Urothelium cell line (cell line): ENCODE results near the gene RPL14.
A peak's percentile ranks its signal among the peaks of the same experiment; 100 is the strongest.
"Not testable (repeated sequence)": the region's sequence is repeated elsewhere in the genome, so short reads cannot be mapped to it uniquely, and the experiment has no call there.

Experiments
- DNase-seq: peaks from one replicate; pipeline ENCODE4 v3.0.0; 2011; ENCODE audit warnings: low spot score, mixed read lengths
- FAIRE-seq: peaks from 2 replicates; lab custom pipeline; 2011; peaks lifted over from hg19 to GRCh38; lab: Jason Lieb, UNC

The RPL14 gene

GRCh38 chr3:40456940-40457823, at the start of gene RPL14:
TSS of gene RPL14 (plus strand) at chr3:40457339. CDS start at chr3:40457472, 133 bp downstream.
- FAIRE-seq, result peak; percentile 89

GRCh38 chr3:40407611-40408010, 49.5 kb upstream of the RPL14 start:
- no peak for DNase-seq
- no peak for FAIRE-seq

More at GRCh38 chr3:40456940-40457823, at the start of gene RPL14:
- peak; percentile 95 for DNase-seq

GRCh38 chr3:40414270-40414669, 42.9 kb upstream of the RPL14 start:
- DNase-seq (no peak), FAIRE-seq (no peak)

GRCh38 chr3:40417845-40418543, 39.1 kb upstream of the RPL14 start:
- FAIRE-seq (no peak), DNase-seq (no peak)

- DNase-seq, result no peak
- no peak for FAIRE-seq
Observed at GRCh38 chr3:40422861-40423260, 34.3 kb upstream of the RPL14 start.

GRCh38 chr3:40427045-40427669, 30.0 kb upstream of the RPL14 start:
- DNase-seq (no peak), FAIRE-seq (no peak)

- DNase-seq (no peak), FAIRE-seq (no peak)
Observed at GRCh38 chr3:40432793-40433192, 24.3 kb upstream of the RPL14 start.

- no peak for FAIRE-seq
Observed at GRCh38 chr3:40437889-40438288, 19.2 kb upstream of the RPL14 start.

GRCh38 chr3:40445062-40445461, 12.1 kb upstream of the RPL14 start:
- no peak for FAIRE-seq
- DNase-seq, result no peak

More at GRCh38 chr3:40437889-40438288, 19.2 kb upstream of the RPL14 start:
- no peak for DNase-seq

GRCh38 chr3:40445880-40446279, 11.3 kb upstream of the RPL14 start:
- DNase-seq, result no peak
- no peak for FAIRE-seq

- DNase-seq (no peak), FAIRE-seq (no peak)
Observed at GRCh38 chr3:40450438-40450837, 6.7 kb upstream of the RPL14 start.

- DNase-seq (no peak), FAIRE-seq (no peak)
Observed at GRCh38 chr3:40451551-40451950, 5.6 kb upstream of the RPL14 start.

- no peak for DNase-seq
- no peak for FAIRE-seq
Observed at GRCh38 chr3:40452057-40452456, 5.1 kb upstream of the RPL14 start.

- DNase-seq, result no peak
- no peak for FAIRE-seq
Observed at GRCh38 chr3:40452562-40452875, 4.6 kb upstream of the RPL14 start.

- DNase-seq (peak; percentile 98), FAIRE-seq (peak; percentile 50)
Observed at GRCh38 chr3:40452876-40453730, 4.0 kb upstream of the RPL14 start.

- no peak for DNase-seq
- no peak for FAIRE-seq
Observed at GRCh38 chr3:40453933-40454332, 3.2 kb upstream of the RPL14 start.

GRCh38 chr3:40455328-40455727, 1.8 kb upstream of the RPL14 start:
- DNase-seq (no peak), FAIRE-seq (no peak)

- no peak for DNase-seq
- no peak for FAIRE-seq
Observed at GRCh38 chr3:40456279-40456939, 730 bp upstream of the RPL14 start.

GRCh38 chr3:40458473-40458872, 1.3 kb downstream of the RPL14 start:
- DNase-seq, result no peak
- no peak for FAIRE-seq

GRCh38 chr3:40460481-40460880, 3.3 kb downstream of the RPL14 start:
- DNase-seq, FAIRE-seq: not testable (repeated sequence)
